Cardiac fibroblast (primary cell): Measurements from ENCODE around the gene AIF1.

Source experiments
- DNase-seq, 2 donors: peaks; one replicate each; pipeline versions ENCODE4 v3.0.0 to v3.0.0-alpha.2; 2010; ENCODE audit warnings: low read depth in 2 of 2
- H3K4me3 ChIP-seq, 2 donors: replicated peaks in 1 of 2; 1 replicate in 1 of 2; 2 replicates in 1 of 2; pipeline ENCODE4 v1.5.1; 2011; ENCODE audit warnings: low read depth in 2 of 2, low read length in 2 of 2, mild to moderate bottlenecking in 2 of 2, moderate library complexity in 1 of 2
- TF ChIP-seq, protein P1 (sequence below): IDR thresholded peaks from one replicate; pipeline ENCODE4 v1.5.1; 2011; ENCODE audit warnings: low read depth, mild to moderate bottlenecking, low read length, inconsistent platforms

AIF1 gene

DNA sequence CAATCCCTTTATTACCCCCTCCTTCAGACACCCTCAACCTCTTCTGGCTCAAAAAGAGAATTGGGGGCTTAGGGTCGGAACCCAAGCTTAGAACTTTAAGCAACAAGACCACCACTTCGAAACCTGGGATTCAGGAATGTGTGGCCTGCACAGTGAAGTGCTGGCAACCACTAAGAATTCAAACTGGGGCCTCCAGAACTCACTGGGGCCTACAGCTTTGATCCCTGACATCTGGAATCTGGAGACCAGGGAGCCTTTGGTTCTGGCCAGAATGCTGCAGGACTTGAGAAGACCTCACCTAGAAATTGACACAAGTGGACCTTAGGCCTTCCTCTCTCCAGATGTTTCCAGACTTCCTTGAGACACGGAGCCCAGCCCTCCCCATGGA is 37.5 kb upstream of the AIF1 start:
- H3K4me3 ChIP-seq = no peak overlapping the region
- no peak for DNase-seq
- TF ChIP-seq, protein P1, sequence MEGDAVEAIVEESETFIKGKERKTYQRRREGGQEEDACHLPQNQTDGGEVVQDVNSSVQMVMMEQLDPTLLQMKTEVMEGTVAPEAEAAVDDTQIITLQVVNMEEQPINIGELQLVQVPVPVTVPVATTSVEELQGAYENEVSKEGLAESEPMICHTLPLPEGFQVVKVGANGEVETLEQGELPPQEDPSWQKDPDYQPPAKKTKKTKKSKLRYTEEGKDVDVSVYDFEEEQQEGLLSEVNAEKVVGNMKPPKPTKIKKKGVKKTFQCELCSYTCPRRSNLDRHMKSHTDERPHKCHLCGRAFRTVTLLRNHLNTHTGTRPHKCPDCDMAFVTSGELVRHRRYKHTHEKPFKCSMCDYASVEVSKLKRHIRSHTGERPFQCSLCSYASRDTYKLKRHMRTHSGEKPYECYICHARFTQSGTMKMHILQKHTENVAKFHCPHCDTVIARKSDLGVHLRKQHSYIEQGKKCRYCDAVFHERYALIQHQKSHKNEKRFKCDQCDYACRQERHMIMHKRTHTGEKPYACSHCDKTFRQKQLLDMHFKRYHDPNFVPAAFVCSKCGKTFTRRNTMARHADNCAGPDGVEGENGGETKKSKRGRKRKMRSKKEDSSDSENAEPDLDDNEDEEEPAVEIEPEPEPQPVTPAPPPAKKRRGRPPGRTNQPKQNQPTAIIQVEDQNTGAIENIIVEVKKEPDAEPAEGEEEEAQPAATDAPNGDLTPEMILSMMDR = no peak

GRCh38 chr6:31578184-31579118 is 36.6 kb upstream of the AIF1 start:
- no peak for DNase-seq
- TF ChIP-seq, protein P1 = no peak
- no peak overlapping the region for H3K4me3 ChIP-seq

GRCh38 chr6:31579119-31579505 is 35.9 kb upstream of the AIF1 start:
- no peak overlapping the region for H3K4me3 ChIP-seq
- DNase-seq = no peak
- TF ChIP-seq, protein P1 = no peak

DNA sequence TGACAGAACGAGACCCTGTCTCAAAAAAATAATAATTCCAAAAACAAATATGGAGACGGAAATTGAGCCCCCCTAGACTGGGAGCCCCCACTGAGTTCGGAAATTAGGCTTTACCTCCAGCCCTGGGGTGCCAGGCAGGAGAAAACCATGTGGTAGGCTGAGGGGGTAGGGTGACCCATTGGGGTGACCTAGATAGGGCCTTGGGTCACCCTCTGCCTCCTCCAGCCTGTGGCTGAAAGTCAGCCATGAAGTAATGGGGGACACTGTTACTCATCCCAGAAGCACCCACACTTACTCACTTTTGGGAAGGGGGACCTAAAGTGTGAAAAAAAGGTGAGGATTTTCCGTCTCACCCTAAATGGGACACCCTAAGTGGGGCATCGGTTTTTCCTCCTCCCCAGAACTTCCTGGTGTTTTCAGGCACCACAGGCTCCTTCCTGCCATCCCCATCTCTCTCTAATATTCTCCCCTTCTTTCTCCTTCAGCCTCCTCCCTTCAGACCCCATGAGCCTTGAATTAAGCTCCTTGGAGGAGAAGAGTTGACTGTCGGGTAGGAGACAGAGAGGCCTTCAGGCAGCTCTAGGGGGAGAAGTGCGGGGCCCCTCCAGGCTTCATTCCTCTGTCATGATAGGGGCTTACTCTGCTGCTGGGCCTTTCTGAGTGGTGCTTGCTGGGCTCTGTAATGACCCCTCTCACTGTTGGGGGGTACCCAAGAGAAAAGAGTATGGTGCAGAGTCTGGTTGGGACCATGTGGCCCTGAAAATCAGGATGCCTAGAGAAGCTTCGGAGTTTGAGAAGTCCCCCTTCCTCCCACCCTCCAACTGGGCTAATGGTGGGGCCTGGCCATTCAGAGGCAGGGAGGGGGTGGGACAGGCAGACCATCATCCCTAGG is 35.2 kb upstream of the AIF1 start:
- TF ChIP-seq, protein P1 = no peak
- no peak for DNase-seq
- no peak overlapping the region for H3K4me3 ChIP-seq

GRCh38 chr6:31580438-31580740 is 34.6 kb upstream of the AIF1 start:
- TF ChIP-seq, protein P1 = no peak
- no peak for DNase-seq
- peak overlapping the region; percentile 84 to 90 for H3K4me3 ChIP-seq

- H3K4me3 ChIP-seq = peak overlapping the region; percentile 84 to 90
- peak; percentile 75 to 86 for DNase-seq
- TF ChIP-seq, protein P1 = peak; percentile 71
Measured at GRCh38 chr6:31580807-31581433, 34.1 kb upstream of the AIF1 start.
